ENCODE data around the gene NRG3.

Gene NRG3

GRCh38 chr10:82402906-82403401 is 528.0 kb downstream of the NRG3 start:
- intact Hi-C loops (cut with micrococcal nuclease): no loop called here
- no peaks in the 10 kb centered on the region for H3K27me3 Mint-ChIP-seq
- no peak overlapping the region for H3K27ac Mint-ChIP-seq
- H3K4me3 Mint-ChIP-seq: no peak overlapping the region
- no peaks in the 10 kb centered on the region for H3K36me3 Mint-ChIP-seq (ENCODE audit: low read depth)
- H3K4me1 Mint-ChIP-seq (ENCODE audit: low read depth): no peaks in the 10 kb centered on the region
- no peaks in the 10 kb centered on the region for H3K9me3 Mint-ChIP-seq

- Mint-ChIP-seq H3K36me3 (ENCODE audit: low read depth) (no peaks in the 10 kb centered on the region), H3K27me3 (no peaks in the 10 kb centered on the region), H3K9me3 (peaks cover 10% of the 10 kb centered on the region), H3K27ac (no peak overlapping the region), H3K4me3 (no peak overlapping the region), H3K4me1 (ENCODE audit: low read depth) (no peaks in the 10 kb centered on the region)
- intact Hi-C loops (cut with micrococcal nuclease): no loop called here
Observed at GRCh38 chr10:82409671-82410070, 534.7 kb downstream of the NRG3 start.

- no peak overlapping the region for H3K4me3 Mint-ChIP-seq
- no peak overlapping the region for H3K27ac Mint-ChIP-seq
- peaks cover 10% of the 10 kb centered on the region for H3K9me3 Mint-ChIP-seq
- no peaks in the 10 kb centered on the region for H3K27me3 Mint-ChIP-seq
- intact Hi-C loops (cut with micrococcal nuclease): no loop called here
- H3K4me1 Mint-ChIP-seq (ENCODE audit: low read depth): no peaks in the 10 kb centered on the region
- H3K36me3 Mint-ChIP-seq (ENCODE audit: low read depth): no peaks in the 10 kb centered on the region
Observed at GRCh38 chr10:82411416-82411815, 536.4 kb downstream of the NRG3 start.

GRCh38 chr10:82420001-82420400 is 545.0 kb downstream of the NRG3 start:
- Mint-ChIP-seq H3K27me3 (no peaks in the 10 kb centered on the region), H3K36me3 (ENCODE audit: low read depth) (no peaks in the 10 kb centered on the region), H3K4me1 (ENCODE audit: low read depth) (no peaks in the 10 kb centered on the region), H3K4me3 (no peak overlapping the region), H3K9me3 (no peaks in the 10 kb centered on the region), H3K27ac (no peak overlapping the region)
- intact Hi-C loops (cut with micrococcal nuclease): no loop called here

GRCh38 chr10:82429302-82429701 is 554.3 kb downstream of the NRG3 start:
- intact Hi-C loops (cut with micrococcal nuclease): no loop called here
- Mint-ChIP-seq H3K27ac (no peak overlapping the region), H3K4me1 (ENCODE audit: low read depth) (no peaks in the 10 kb centered on the region), H3K27me3 (no peaks in the 10 kb centered on the region), H3K4me3 (no peak overlapping the region), H3K9me3 (peaks cover 53% of the 10 kb centered on the region), H3K36me3 (ENCODE audit: low read depth) (no peaks in the 10 kb centered on the region)

- Mint-ChIP-seq H3K4me1 (ENCODE audit: low read depth) (no peaks in the 10 kb centered on the region), H3K36me3 (ENCODE audit: low read depth) (no peaks in the 10 kb centered on the region), H3K27me3 (no peaks in the 10 kb centered on the region), H3K4me3 (no peak overlapping the region), H3K27ac (no peak overlapping the region), H3K9me3 (no peaks in the 10 kb centered on the region)
- intact Hi-C loops (cut with micrococcal nuclease): no loop called here
Observed at GRCh38 chr10:82438277-82438676, 563.3 kb downstream of the NRG3 start.

- no peak overlapping the region for H3K4me3 Mint-ChIP-seq
- H3K27ac Mint-ChIP-seq: no peak overlapping the region
- H3K9me3 Mint-ChIP-seq: no peaks in the 10 kb centered on the region
- H3K4me1 Mint-ChIP-seq (ENCODE audit: low read depth): no peaks in the 10 kb centered on the region
- H3K36me3 Mint-ChIP-seq (ENCODE audit: low read depth): no peaks in the 10 kb centered on the region
- intact Hi-C loops (cut with micrococcal nuclease): no loop called here
- no peaks in the 10 kb centered on the region for H3K27me3 Mint-ChIP-seq
Observed at GRCh38 chr10:82440775-82441174, 565.8 kb downstream of the NRG3 start.

GRCh38 chr10:82452046-82452445 is 577.1 kb downstream of the NRG3 start:
- Mint-ChIP-seq H3K4me3 (no peak overlapping the region), H3K36me3 (ENCODE audit: low read depth) (no peaks in the 10 kb centered on the region), H3K9me3 (no peaks in the 10 kb centered on the region), H3K4me1 (ENCODE audit: low read depth) (no peaks in the 10 kb centered on the region), H3K27ac (no peak overlapping the region), H3K27me3 (no peaks in the 10 kb centered on the region)
- intact Hi-C loops (cut with micrococcal nuclease): no loop called here

- no peaks in the 10 kb centered on the region for H3K4me1 Mint-ChIP-seq (ENCODE audit: low read depth)
- H3K9me3 Mint-ChIP-seq: no peaks in the 10 kb centered on the region
- intact Hi-C loops (cut with micrococcal nuclease): no loop called here
- H3K36me3 Mint-ChIP-seq (ENCODE audit: low read depth): no peaks in the 10 kb centered on the region
- no peak overlapping the region for H3K4me3 Mint-ChIP-seq
- no peak overlapping the region for H3K27ac Mint-ChIP-seq
- no peaks in the 10 kb centered on the region for H3K27me3 Mint-ChIP-seq
Observed at GRCh38 chr10:82452676-82453075, 577.7 kb downstream of the NRG3 start.

GRCh38 chr10:82453678-82454293 is 578.8 kb downstream of the NRG3 start:
- H3K4me1 Mint-ChIP-seq (ENCODE audit: low read depth): no peaks in the 10 kb centered on the region
- no peak overlapping the region for H3K27ac Mint-ChIP-seq
- intact Hi-C loops (cut with micrococcal nuclease): no loop called here
- no peaks in the 10 kb centered on the region for H3K27me3 Mint-ChIP-seq
- H3K9me3 Mint-ChIP-seq: no peaks in the 10 kb centered on the region
- no peak overlapping the region for H3K4me3 Mint-ChIP-seq
- H3K36me3 Mint-ChIP-seq (ENCODE audit: low read depth): no peaks in the 10 kb centered on the region

- Mint-ChIP-seq H3K4me1 (ENCODE audit: low read depth) (no peaks in the 10 kb centered on the region), H3K4me3 (no peak overlapping the region), H3K9me3 (peaks cover 7% of the 10 kb centered on the region), H3K27me3 (no peaks in the 10 kb centered on the region), H3K36me3 (ENCODE audit: low read depth) (no peaks in the 10 kb centered on the region), H3K27ac (no peak overlapping the region)
- intact Hi-C loops (cut with micrococcal nuclease): no loop called here
Observed at GRCh38 chr10:82462910-82463551, 588.0 kb downstream of the NRG3 start.

GRCh38 chr10:82463614-82464013 is 588.6 kb downstream of the NRG3 start:
- no peaks in the 10 kb centered on the region for H3K4me1 Mint-ChIP-seq (ENCODE audit: low read depth)
- intact Hi-C loops (cut with micrococcal nuclease): no loop called here
- no peaks in the 10 kb centered on the region for H3K27me3 Mint-ChIP-seq
- no peak overlapping the region for H3K4me3 Mint-ChIP-seq
- H3K9me3 Mint-ChIP-seq: peaks cover 7% of the 10 kb centered on the region
- no peak overlapping the region for H3K27ac Mint-ChIP-seq
- H3K36me3 Mint-ChIP-seq (ENCODE audit: low read depth): no peaks in the 10 kb centered on the region

GRCh38 chr10:82464191-82464818 is 589.3 kb downstream of the NRG3 start:
- Mint-ChIP-seq H3K27me3 (no peaks in the 10 kb centered on the region), H3K4me1 (ENCODE audit: low read depth) (no peaks in the 10 kb centered on the region), H3K9me3 (peaks cover 7% of the 10 kb centered on the region), H3K27ac (no peak overlapping the region), H3K4me3 (no peak overlapping the region), H3K36me3 (ENCODE audit: low read depth) (no peaks in the 10 kb centered on the region)
- intact Hi-C loops (cut with micrococcal nuclease): no loop called here

- H3K9me3 Mint-ChIP-seq: peaks cover 7% of the 10 kb centered on the region
- no peak overlapping the region for H3K27ac Mint-ChIP-seq
Observed at GRCh38 chr10:82464966-82465365, 590.0 kb downstream of the NRG3 start.

More at GRCh38 chr10:82464966-82465365, 590.0 kb downstream of the NRG3 start:
- H3K27me3 Mint-ChIP-seq: no peaks in the 10 kb centered on the region
- no peaks in the 10 kb centered on the region for H3K36me3 Mint-ChIP-seq (ENCODE audit: low read depth)
- intact Hi-C loops (cut with micrococcal nuclease): no loop called here
- no peaks in the 10 kb centered on the region for H3K4me1 Mint-ChIP-seq (ENCODE audit: low read depth)
- H3K4me3 Mint-ChIP-seq: no peak overlapping the region
